Fibroblast of pulmonary artery (primary cell): Measurements from ENCODE around the gene NDUFV2.

Experiments
- DNase-seq: peaks from one replicate; pipeline ENCODE4 v3.0.0-alpha.2; 2010; ENCODE audit warnings: low read depth
- H3K4me3 ChIP-seq: replicated peaks from 2 replicates; pipeline ENCODE4 v1.5.1; 2011; ENCODE audit warnings: low read depth, mild to moderate bottlenecking, control low read depth, low read length, moderate library complexity
- CTCF ChIP-seq: IDR thresholded peaks from 2 replicates; pipeline ENCODE4 v1.5.1; 2011; ENCODE audit warnings: mild to moderate bottlenecking, control low read depth, low read length, inconsistent platforms; ENCODE audit errors: missing control alignments

NDUFV2 gene

GRCh38 chr18:9096685-9097084, 5.8 kb upstream of the NDUFV2 start:
- no peak overlapping the region for H3K4me3 ChIP-seq
- TF ChIP-seq CTCF = no peak

GRCh38 chr18:9097349-9097748, 5.2 kb upstream of the NDUFV2 start:
- no peak for TF ChIP-seq CTCF
- H3K4me3 ChIP-seq = no peak overlapping the region
- DNase-seq = no peak

More at GRCh38 chr18:9096685-9097084, 5.8 kb upstream of the NDUFV2 start:
- no peak for DNase-seq

- no peak overlapping the region for H3K4me3 ChIP-seq
- no peak for DNase-seq
- TF ChIP-seq CTCF = no peak
Observed at GRCh38 chr18:9100796-9101195, 1.7 kb upstream of the NDUFV2 start.

- peak; percentile 86 for DNase-seq
- TF ChIP-seq CTCF = no peak
- H3K4me3 ChIP-seq = peak overlapping the region; percentile 87
Observed at GRCh38 chr18:9101730-9102507, 580 bp upstream of the NDUFV2 start.

- peak overlapping the region; percentile 87 for H3K4me3 ChIP-seq
- DNase-seq = peak; percentile 48
- TF ChIP-seq CTCF = peak; percentile 27
Observed at GRCh38 chr18:9103376-9103873, 926 bp downstream of the NDUFV2 start.

- H3K4me3 ChIP-seq = peak overlapping the region; percentile 87
- DNase-seq = no peak
- TF ChIP-seq CTCF = no peak
Observed at GRCh38 chr18:9104244-9104901, 1.9 kb downstream of the NDUFV2 start.
